Measurements from ENCODE around the gene HOXA1.

Gene HOXA1

GRCh38 chr7:27105301-27106031 is 9.7 kb upstream of the HOXA1 start:
- no peak for DNase-seq (ENCODE audit: low spot score)

DNA sequence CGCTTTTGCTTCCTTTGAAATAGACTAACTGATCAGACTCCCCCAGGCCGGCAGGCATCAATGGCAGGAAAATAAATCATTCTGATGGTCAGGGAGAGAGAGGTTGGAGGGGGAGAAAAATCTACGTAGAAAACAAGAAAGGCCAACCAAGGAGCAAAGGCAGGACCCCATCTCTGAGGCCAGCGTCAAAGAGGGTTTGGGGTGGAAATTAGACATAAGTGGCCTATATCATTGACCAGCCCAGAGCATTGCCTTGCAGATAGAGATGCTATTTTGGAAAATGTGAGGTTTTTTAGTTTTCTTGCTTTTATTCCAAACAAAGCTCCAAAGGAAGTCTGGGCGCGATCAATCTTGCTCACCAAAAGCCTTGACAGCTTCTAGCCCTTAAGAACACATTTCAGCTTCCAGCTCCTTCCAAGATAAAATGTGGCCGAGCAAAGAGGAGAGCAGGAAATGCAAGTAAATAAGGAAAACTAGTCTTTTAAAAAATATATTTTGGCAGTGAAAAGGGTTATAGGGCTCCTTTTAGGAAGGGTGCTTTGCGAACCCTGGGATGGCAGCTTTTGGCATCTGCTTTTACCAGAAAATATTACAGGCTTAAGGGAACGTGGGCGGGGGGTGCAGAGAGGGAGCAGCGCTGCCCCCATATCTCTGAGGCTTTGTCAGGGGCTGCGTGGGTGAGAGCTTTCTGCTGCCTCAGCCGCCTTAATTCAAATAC is 8.7 kb upstream of the HOXA1 start:
- no peak for DNase-seq (ENCODE audit: low spot score)

DNA sequence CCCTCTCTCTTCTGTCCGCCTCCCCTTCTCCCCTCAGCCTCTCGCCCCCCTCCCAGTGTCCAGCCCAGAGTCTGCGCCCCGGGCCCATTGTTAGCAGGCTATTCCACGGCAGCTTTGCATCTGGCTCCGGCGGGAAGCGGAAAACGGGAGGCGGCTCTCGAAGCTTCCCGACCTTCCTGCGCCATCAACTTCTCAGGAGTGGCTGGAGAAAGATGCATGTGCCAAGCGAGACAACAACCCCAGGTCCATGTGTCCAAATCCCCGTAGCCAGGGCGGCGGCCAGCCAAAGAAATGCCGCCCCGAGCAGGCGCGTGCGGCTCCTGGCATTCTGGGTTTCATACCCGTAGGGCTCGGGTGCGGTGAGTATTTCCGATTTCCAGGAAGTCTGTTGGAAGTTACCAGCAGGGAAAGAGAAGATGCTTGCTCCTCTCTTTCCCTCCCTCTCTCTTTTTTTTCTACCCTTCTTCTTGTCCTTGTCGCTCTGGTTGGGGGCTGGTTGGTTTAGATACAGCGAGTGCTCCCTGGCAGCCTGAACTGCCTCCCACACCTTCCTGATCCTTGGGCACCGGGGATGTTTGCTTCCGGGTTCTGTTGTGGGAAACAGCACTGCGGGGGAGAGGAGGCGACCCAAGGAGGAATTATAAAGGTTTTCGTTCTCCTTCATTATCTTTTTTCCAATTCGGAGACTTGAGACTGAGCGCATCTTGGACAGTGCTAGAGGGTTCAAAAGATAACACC is 7.9 kb upstream of the HOXA1 start:
- no peak for DNase-seq (ENCODE audit: low spot score)

GRCh38 chr7:27102581-27103442 is 7.0 kb upstream of the HOXA1 start, which contains the start of gene HOXA2:
Gene HOXA2 (minus strand): TSS chr7:27102683. CDS start chr7:27102500, 183 bp downstream.
- no peak for DNase-seq (ENCODE audit: low spot score)

GRCh38 chr7:27101957-27102580 is 6.3 kb upstream of the HOXA1 start:
- no peak for DNase-seq (ENCODE audit: low spot score)

- DNase-seq (ENCODE audit: low spot score): no peak
These were observed 5.6 kb upstream of the HOXA1 start for GRCh38 chr7:27101171-27101956.

DNA sequence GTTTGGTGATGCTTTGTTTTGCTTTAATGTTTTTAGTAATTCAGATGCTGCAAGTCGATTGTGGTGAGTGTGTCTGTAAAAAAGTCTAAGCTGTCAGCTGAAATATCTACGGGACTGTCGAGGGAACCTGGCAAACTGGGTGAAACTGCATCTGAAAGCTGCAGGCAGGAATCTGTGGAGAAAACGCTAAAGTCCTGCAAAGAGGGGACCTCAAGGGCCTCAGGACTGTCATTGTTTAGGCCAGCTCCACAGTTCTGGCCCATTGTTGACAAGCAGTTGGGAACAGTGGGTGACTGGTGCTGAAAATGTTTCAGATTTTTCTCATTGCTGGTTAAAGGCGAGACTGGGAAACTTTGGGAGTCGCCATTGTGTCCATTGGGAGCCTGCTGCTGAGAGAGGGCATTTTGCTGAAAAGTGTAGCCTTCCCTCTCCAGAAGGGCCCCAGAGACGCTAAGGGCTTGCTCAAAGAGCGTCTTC is 4.9 kb upstream of the HOXA1 start:
- no peak for DNase-seq (ENCODE audit: low spot score)

DNA sequence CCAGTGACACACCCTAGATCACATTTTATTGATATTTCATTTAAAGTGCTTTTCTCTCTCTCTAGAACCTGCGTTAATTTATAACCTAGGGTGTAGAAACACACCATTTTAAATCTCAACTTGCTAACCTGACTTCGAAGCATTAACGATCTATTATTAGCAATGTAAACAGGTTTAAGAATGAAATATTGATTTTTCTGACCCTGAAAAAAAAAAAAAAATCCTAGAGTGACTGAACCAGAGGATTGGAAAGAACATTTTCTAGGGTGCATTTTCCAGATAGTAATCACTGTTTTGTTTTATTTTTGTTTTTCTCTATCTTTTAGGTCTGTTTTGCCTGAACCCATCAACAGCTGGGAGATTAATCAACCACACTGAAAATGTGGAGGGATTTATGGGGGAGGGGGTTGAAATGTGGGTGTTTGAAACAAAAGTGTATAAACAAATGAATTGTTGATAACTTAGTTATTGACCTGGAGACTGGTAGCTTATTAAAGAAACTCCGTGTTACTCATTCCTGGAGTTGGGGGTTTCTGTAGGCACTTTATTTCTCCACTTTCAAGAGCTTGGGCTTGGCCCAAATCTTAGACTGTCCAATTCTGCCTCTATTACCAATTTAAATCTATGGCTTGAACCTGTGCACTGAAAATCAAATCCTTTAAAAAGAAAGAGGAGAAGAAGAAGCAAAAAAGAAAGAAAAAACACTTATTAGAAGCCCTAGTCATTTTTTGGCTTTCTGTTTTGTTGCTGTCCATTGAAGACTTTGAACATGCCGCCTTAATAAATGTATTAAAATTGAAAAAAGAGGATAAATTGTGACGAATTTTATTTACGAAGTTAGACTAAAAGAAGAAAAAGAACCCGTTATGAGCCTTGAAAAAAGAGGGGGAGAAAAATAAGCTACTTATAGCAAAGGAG is 3.9 kb upstream of the HOXA1 start:
- no peak for DNase-seq (ENCODE audit: low spot score)

GRCh38 chr7:27098578-27099451 is 3.0 kb upstream of the HOXA1 start:
- no peak for DNase-seq (ENCODE audit: low spot score)

- no peak for DNase-seq (ENCODE audit: low spot score)
These were observed 2.1 kb upstream of the HOXA1 start for GRCh38 chr7:27097686-27098577.

- DNase-seq (ENCODE audit: low spot score): peak; percentile 12
These were observed 1.1 kb upstream of the HOXA1 start for GRCh38 chr7:27096768-27097514.

GRCh38 chr7:27095050-27095896 is 527 bp downstream of the HOXA1 start:
- no peak for DNase-seq (ENCODE audit: low spot score)

DNA sequence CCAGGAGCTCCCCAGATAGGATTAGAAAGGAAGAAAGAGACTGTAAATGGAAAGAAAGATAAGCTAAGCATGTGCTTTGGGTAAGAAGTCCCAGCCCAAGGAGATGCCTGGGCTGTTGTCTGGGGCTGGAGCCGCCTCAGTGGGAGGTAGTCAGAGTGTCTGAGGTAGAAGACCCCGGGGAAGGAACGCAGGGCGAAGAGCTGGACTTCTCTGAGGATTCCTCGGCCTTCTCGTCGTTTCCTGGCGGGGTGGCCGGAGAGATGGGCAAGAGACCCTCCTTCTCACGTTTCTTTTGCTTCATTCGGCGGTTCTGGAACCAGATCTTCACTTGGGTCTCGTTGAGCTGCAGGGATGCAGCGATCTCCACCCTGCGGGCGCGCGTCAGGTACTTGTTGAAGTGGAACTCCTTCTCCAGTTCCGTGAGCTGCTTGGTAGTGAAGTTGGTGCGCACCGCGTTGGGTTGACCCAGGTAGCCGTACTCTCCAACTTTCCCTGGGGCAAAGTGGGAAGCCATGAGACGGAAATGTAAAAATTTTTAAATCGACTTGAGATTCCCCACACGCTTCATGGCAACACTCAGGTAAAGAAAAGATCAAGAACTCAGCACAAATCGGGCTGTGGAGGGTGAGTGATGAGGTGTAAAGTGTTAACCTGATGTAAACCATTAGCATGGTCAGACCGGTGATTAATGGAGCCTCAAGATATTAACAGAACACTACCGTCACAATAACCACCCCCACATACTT is 1.3 kb downstream of the HOXA1 start:
- no peak for DNase-seq (ENCODE audit: low spot score)

DNA sequence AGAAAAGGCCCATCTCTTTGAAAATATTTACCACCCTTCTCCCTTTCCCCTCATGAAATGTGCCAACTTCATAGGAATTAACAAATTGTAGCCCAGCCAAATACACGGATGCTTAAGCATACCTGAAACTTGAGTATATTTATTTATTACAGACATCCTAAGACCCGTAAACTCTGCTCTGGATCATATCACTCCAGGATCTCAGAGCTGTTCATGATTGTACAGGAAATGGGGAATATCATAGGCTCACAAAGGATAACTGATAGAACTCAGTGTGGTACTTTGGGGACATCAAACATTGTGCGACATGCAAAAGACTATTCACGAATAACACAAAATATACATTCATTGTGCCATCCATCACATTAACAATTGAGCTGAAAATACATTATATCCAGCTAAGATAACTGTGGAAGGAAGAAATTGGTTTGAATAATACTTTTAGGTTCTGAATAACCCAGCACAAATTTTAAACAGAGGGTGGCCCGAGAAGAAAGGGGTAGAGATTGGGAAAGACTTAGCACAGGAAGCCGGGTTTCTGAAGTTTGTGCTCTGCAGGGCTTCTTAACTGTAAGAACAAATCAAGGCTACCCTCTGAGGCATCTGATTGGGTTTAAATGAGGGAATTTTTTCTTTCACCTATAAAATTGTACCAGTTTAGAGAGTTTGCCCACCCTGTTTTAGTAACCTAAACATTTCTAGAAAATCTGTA is 2.5 kb downstream of the HOXA1 start:
- DNase-seq (ENCODE audit: low spot score): no peak

Measured in Ammon's horn (tissue), 1 donor.